Measurements from ENCODE around the gene PRXL2B.

The PRXL2B gene

GRCh38 chr1:2558420-2558819 is 28.2 kb upstream of the PRXL2B start:
- Histone ChIP-seq H3K27ac (ENCODE audit: insufficient read depth, low read length, poor library complexity, severe bottlenecking) (peak overlapping the region; percentile 35), H3K4me1 (ENCODE audit: control insufficient read depth, insufficient read depth, low read length, poor library complexity, severe bottlenecking) (peaks cover 43% of the 10 kb centered on the region), H3K4me3 (ENCODE audit: insufficient read depth, low read depth, low read length, poor library complexity, severe bottlenecking) (no peak overlapping the region), H3K36me3 (ENCODE audit: control insufficient read depth, insufficient read depth, low read length) (peaks cover 46% of the 10 kb centered on the region), H3K27me3 (replicated peaks; ENCODE audit: control insufficient read depth, insufficient read depth, low read length, poor library complexity, severe bottlenecking) (no peaks in the 10 kb centered on the region), H3K9me3 (ENCODE audit: control insufficient read depth, low read length) (no peaks in the 10 kb centered on the region)
- DNase-seq, result no peak

GRCh38 chr1:2558861-2559260 is 27.7 kb upstream of the PRXL2B start:
- H3K27me3 ChIP-seq (replicated peaks; ENCODE audit: control insufficient read depth, insufficient read depth, low read length, poor library complexity, severe bottlenecking), result no peaks in the 10 kb centered on the region
- peaks cover 50% of the 10 kb centered on the region for H3K36me3 ChIP-seq (ENCODE audit: control insufficient read depth, insufficient read depth, low read length)
- no peak for DNase-seq
- H3K4me3 ChIP-seq (ENCODE audit: insufficient read depth, low read depth, low read length, poor library complexity, severe bottlenecking), result no peak overlapping the region
- no peaks in the 10 kb centered on the region for H3K9me3 ChIP-seq (ENCODE audit: control insufficient read depth, low read length)
- H3K27ac ChIP-seq (ENCODE audit: insufficient read depth, low read length, poor library complexity, severe bottlenecking), result peak overlapping the region; percentile 35
- peaks cover 43% of the 10 kb centered on the region for H3K4me1 ChIP-seq (ENCODE audit: control insufficient read depth, insufficient read depth, low read length, poor library complexity, severe bottlenecking)

GRCh38 chr1:2559509-2560298 is 26.9 kb upstream of the PRXL2B start:
- H3K9me3 ChIP-seq (ENCODE audit: control insufficient read depth, low read length), result no peaks in the 10 kb centered on the region
- DNase-seq, result no peak
- no peaks in the 10 kb centered on the region for H3K27me3 ChIP-seq (replicated peaks; ENCODE audit: control insufficient read depth, insufficient read depth, low read length, poor library complexity, severe bottlenecking)
- H3K4me1 ChIP-seq (ENCODE audit: control insufficient read depth, insufficient read depth, low read length, poor library complexity, severe bottlenecking), result peaks cover 38% of the 10 kb centered on the region
- no peak overlapping the region for H3K4me3 ChIP-seq (ENCODE audit: insufficient read depth, low read depth, low read length, poor library complexity, severe bottlenecking)
- H3K27ac ChIP-seq (ENCODE audit: insufficient read depth, low read length, poor library complexity, severe bottlenecking), result no peak overlapping the region
- peaks cover 52% of the 10 kb centered on the region for H3K36me3 ChIP-seq (ENCODE audit: control insufficient read depth, insufficient read depth, low read length)

- Histone ChIP-seq H3K36me3 (ENCODE audit: control insufficient read depth, insufficient read depth, low read length) (peaks cover 52% of the 10 kb centered on the region), H3K27me3 (replicated peaks; ENCODE audit: control insufficient read depth, insufficient read depth, low read length, poor library complexity, severe bottlenecking) (no peaks in the 10 kb centered on the region), H3K9me3 (ENCODE audit: control insufficient read depth, low read length) (no peaks in the 10 kb centered on the region), H3K4me1 (ENCODE audit: control insufficient read depth, insufficient read depth, low read length, poor library complexity, severe bottlenecking) (peaks cover 30% of the 10 kb centered on the region), H3K4me3 (ENCODE audit: insufficient read depth, low read depth, low read length, poor library complexity, severe bottlenecking) (no peak overlapping the region), H3K27ac (ENCODE audit: insufficient read depth, low read length, poor library complexity, severe bottlenecking) (no peak overlapping the region)
- no peak for DNase-seq
These were observed 26.1 kb upstream of the PRXL2B start for GRCh38 chr1:2560299-2561073.

GRCh38 chr1:2561446-2561845 is 25.1 kb upstream of the PRXL2B start:
- H3K36me3 ChIP-seq (ENCODE audit: control insufficient read depth, insufficient read depth, low read length), result peaks cover 52% of the 10 kb centered on the region
- H3K9me3 ChIP-seq (ENCODE audit: control insufficient read depth, low read length), result no peaks in the 10 kb centered on the region
- no peaks in the 10 kb centered on the region for H3K27me3 ChIP-seq (replicated peaks; ENCODE audit: control insufficient read depth, insufficient read depth, low read length, poor library complexity, severe bottlenecking)
- no peak overlapping the region for H3K27ac ChIP-seq (ENCODE audit: insufficient read depth, low read length, poor library complexity, severe bottlenecking)
- peaks cover 25% of the 10 kb centered on the region for H3K4me1 ChIP-seq (ENCODE audit: control insufficient read depth, insufficient read depth, low read length, poor library complexity, severe bottlenecking)
- no peak for DNase-seq
- H3K4me3 ChIP-seq (ENCODE audit: insufficient read depth, low read depth, low read length, poor library complexity, severe bottlenecking), result no peak overlapping the region

- Histone ChIP-seq H3K36me3 (ENCODE audit: control insufficient read depth, insufficient read depth, low read length) (peaks cover 52% of the 10 kb centered on the region), H3K27me3 (replicated peaks; ENCODE audit: control insufficient read depth, insufficient read depth, low read length, poor library complexity, severe bottlenecking) (no peaks in the 10 kb centered on the region), H3K9me3 (ENCODE audit: control insufficient read depth, low read length) (no peaks in the 10 kb centered on the region), H3K4me3 (ENCODE audit: insufficient read depth, low read depth, low read length, poor library complexity, severe bottlenecking) (no peak overlapping the region), H3K4me1 (ENCODE audit: control insufficient read depth, insufficient read depth, low read length, poor library complexity, severe bottlenecking) (peaks cover 19% of the 10 kb centered on the region), H3K27ac (ENCODE audit: insufficient read depth, low read length, poor library complexity, severe bottlenecking) (no peak overlapping the region)
- no peak for DNase-seq
These were observed 24.4 kb upstream of the PRXL2B start for GRCh38 chr1:2561898-2562895.

- no peaks in the 10 kb centered on the region for H3K27me3 ChIP-seq (replicated peaks; ENCODE audit: control insufficient read depth, insufficient read depth, low read length, poor library complexity, severe bottlenecking)
- H3K4me1 ChIP-seq (ENCODE audit: control insufficient read depth, insufficient read depth, low read length, poor library complexity, severe bottlenecking), result peaks cover 9% of the 10 kb centered on the region
- H3K36me3 ChIP-seq (ENCODE audit: control insufficient read depth, insufficient read depth, low read length), result peaks cover 50% of the 10 kb centered on the region
These were observed 23.4 kb upstream of the PRXL2B start for GRCh38 chr1:2563205-2563604.

GRCh38 chr1:2564006-2564814 is 22.4 kb upstream of the PRXL2B start:
- Histone ChIP-seq H3K27ac (ENCODE audit: insufficient read depth, low read length, poor library complexity, severe bottlenecking) (no peak overlapping the region), H3K36me3 (ENCODE audit: control insufficient read depth, insufficient read depth, low read length) (peaks cover 43% of the 10 kb centered on the region), H3K4me3 (ENCODE audit: insufficient read depth, low read depth, low read length, poor library complexity, severe bottlenecking) (no peak overlapping the region), H3K4me1 (ENCODE audit: control insufficient read depth, insufficient read depth, low read length, poor library complexity, severe bottlenecking) (no peaks in the 10 kb centered on the region), H3K27me3 (replicated peaks; ENCODE audit: control insufficient read depth, insufficient read depth, low read length, poor library complexity, severe bottlenecking) (no peaks in the 10 kb centered on the region), H3K9me3 (ENCODE audit: control insufficient read depth, low read length) (no peaks in the 10 kb centered on the region)
- DNase-seq, result no peak

More at GRCh38 chr1:2563205-2563604, 23.4 kb upstream of the PRXL2B start:
- no peak for DNase-seq
- H3K27ac ChIP-seq (ENCODE audit: insufficient read depth, low read length, poor library complexity, severe bottlenecking), result no peak overlapping the region
- H3K4me3 ChIP-seq (ENCODE audit: insufficient read depth, low read depth, low read length, poor library complexity, severe bottlenecking), result no peak overlapping the region
- no peaks in the 10 kb centered on the region for H3K9me3 ChIP-seq (ENCODE audit: control insufficient read depth, low read length)

- H3K27ac ChIP-seq (ENCODE audit: insufficient read depth, low read length, poor library complexity, severe bottlenecking), result no peak overlapping the region
- H3K27me3 ChIP-seq (replicated peaks; ENCODE audit: control insufficient read depth, insufficient read depth, low read length, poor library complexity, severe bottlenecking), result no peaks in the 10 kb centered on the region
- no peaks in the 10 kb centered on the region for H3K4me1 ChIP-seq (ENCODE audit: control insufficient read depth, insufficient read depth, low read length, poor library complexity, severe bottlenecking)
- H3K4me3 ChIP-seq (ENCODE audit: insufficient read depth, low read depth, low read length, poor library complexity, severe bottlenecking), result no peak overlapping the region
- peaks cover 38% of the 10 kb centered on the region for H3K36me3 ChIP-seq (ENCODE audit: control insufficient read depth, insufficient read depth, low read length)
- no peak for DNase-seq
- no peaks in the 10 kb centered on the region for H3K9me3 ChIP-seq (ENCODE audit: control insufficient read depth, low read length)
These were observed 21.7 kb upstream of the PRXL2B start for GRCh38 chr1:2564815-2565374.
